ENCODE results near the gene LDB2.
A peak's percentile ranks its signal among the peaks of the same experiment; 100 is the strongest.
"Not testable (repeated sequence)": the region's sequence is repeated elsewhere in the genome, so short reads cannot be mapped to it uniquely, and the experiment has no call there.

The LDB2 gene

GRCh38 chr4:16590797-16591196, 307.6 kb downstream of the LDB2 start:
- no peak for DNase-seq

GRCh38 chr4:16588651-16589050, 309.8 kb downstream of the LDB2 start:
- no peak for DNase-seq

- DNase-seq: no peak
Observed at GRCh38 chr4:16588149-16588548, 310.3 kb downstream of the LDB2 start.

- DNase-seq: no peak
Observed at GRCh38 chr4:16585053-16585452, 313.4 kb downstream of the LDB2 start.

- DNase-seq: no peak
Observed at GRCh38 chr4:16583764-16584163, 314.7 kb downstream of the LDB2 start.

- DNase-seq: no peak
Observed at GRCh38 chr4:16582526-16582925, 315.9 kb downstream of the LDB2 start.

- no peak for DNase-seq
Observed at GRCh38 chr4:16582036-16582435, 316.4 kb downstream of the LDB2 start.

- DNase-seq: no peak
Observed at GRCh38 chr4:16581117-16581516, 317.3 kb downstream of the LDB2 start.

GRCh38 chr4:16580514-16580913, 317.9 kb downstream of the LDB2 start:
- DNase-seq: no peak

- DNase-seq: no peak
Observed at GRCh38 chr4:16579866-16580265, 318.6 kb downstream of the LDB2 start.

GRCh38 chr4:16577177-16577576, 321.3 kb downstream of the LDB2 start:
- DNase-seq: no peak

GRCh38 chr4:16574981-16575380, 323.5 kb downstream of the LDB2 start:
- no peak for DNase-seq

GRCh38 chr4:16573739-16574138, 324.7 kb downstream of the LDB2 start:
- DNase-seq: peak; percentile 31

- DNase-seq: no peak
Observed at GRCh38 chr4:16573206-16573605, 325.2 kb downstream of the LDB2 start.

- no peak for DNase-seq
Observed at GRCh38 chr4:16572631-16573030, 325.8 kb downstream of the LDB2 start.

GRCh38 chr4:16572161-16572560, 326.3 kb downstream of the LDB2 start:
- no peak for DNase-seq

GRCh38 chr4:16569790-16570189, 328.7 kb downstream of the LDB2 start:
- no peak for DNase-seq

- not testable (repeated sequence) for DNase-seq
Observed at GRCh38 chr4:16557316-16557715, 341.1 kb downstream of the LDB2 start.

- no peak for DNase-seq
Observed at GRCh38 chr4:16555156-16555555, 343.3 kb downstream of the LDB2 start.

GRCh38 chr4:16550531-16550930, 347.9 kb downstream of the LDB2 start:
- DNase-seq: no peak

GRCh38 chr4:16545656-16546055, 352.8 kb downstream of the LDB2 start:
- DNase-seq: no peak

GRCh38 chr4:16544869-16545268, 353.6 kb downstream of the LDB2 start:
- no peak for DNase-seq

- DNase-seq: no peak
Observed at GRCh38 chr4:16544251-16544721, 354.2 kb downstream of the LDB2 start.

- DNase-seq: no peak
Observed at GRCh38 chr4:16537926-16538325, 360.5 kb downstream of the LDB2 start.

GRCh38 chr4:16532240-16532970, 366.0 kb downstream of the LDB2 start:
- DNase-seq: peak; percentile 78

Data from NCI-H226 (cell line).